A549 (cell line): ENCODE data around the gene AGAP5.
"Not testable (repeated sequence)": the region's sequence is repeated elsewhere in the genome, so short reads cannot be mapped to it uniquely, and the experiment has no call there.

Experiments
- PHF8 ChIP-seq: fragments of 200-600 bp; sonication (generic); IDR thresholded peaks from 2 replicates; pipeline ENCODE4 v1.6.1; 2016; ENCODE audit warnings: low read depth, mild to moderate bottlenecking, antibody characterized with exemption, moderate library complexity, borderline replicate concordance
- TF ChIP-seq, protein P1 (sequence below): fragments of >200 bp; sonication (Bioruptor Twin); formaldehyde crosslinking; IDR thresholded peaks from 3 replicates; pipeline ENCODE4 v1.5.1; 2016

DNA sequence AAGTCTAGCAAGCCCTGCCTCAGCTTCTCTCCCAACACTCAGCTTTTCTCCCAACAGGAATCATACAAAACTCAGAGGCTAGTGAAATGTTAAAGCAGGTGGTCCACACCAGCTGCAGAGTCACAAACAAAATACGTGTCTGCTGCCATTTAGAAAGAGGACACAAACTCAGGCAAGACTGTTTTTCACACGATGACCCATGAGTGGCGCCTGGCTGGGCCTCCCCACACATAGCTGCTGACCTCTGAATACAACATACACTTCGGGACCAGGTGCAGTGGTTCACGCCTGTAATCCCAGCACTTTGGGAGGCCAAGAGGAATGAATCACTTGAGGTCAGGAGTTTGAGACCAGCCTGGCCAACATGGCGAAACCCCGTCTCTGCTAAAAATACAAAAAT, 35.2 kb downstream of the AGAP5 start:
- not testable (repeated sequence) for TF ChIP-seq PHF8
- TF ChIP-seq, protein P1, sequence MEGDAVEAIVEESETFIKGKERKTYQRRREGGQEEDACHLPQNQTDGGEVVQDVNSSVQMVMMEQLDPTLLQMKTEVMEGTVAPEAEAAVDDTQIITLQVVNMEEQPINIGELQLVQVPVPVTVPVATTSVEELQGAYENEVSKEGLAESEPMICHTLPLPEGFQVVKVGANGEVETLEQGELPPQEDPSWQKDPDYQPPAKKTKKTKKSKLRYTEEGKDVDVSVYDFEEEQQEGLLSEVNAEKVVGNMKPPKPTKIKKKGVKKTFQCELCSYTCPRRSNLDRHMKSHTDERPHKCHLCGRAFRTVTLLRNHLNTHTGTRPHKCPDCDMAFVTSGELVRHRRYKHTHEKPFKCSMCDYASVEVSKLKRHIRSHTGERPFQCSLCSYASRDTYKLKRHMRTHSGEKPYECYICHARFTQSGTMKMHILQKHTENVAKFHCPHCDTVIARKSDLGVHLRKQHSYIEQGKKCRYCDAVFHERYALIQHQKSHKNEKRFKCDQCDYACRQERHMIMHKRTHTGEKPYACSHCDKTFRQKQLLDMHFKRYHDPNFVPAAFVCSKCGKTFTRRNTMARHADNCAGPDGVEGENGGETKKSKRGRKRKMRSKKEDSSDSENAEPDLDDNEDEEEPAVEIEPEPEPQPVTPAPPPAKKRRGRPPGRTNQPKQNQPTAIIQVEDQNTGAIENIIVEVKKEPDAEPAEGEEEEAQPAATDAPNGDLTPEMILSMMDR = not testable (repeated sequence)
